NCI-H2171 treated with DMSO at 0.1 percent for 48 hours (cell line): ENCODE data around the gene CLCA1.

Experiments
- DNase-seq: peaks from one replicate; lab custom pipeline; 2025; lab: John Stamatoyannopoulos, UW

The CLCA1 gene, protein sequence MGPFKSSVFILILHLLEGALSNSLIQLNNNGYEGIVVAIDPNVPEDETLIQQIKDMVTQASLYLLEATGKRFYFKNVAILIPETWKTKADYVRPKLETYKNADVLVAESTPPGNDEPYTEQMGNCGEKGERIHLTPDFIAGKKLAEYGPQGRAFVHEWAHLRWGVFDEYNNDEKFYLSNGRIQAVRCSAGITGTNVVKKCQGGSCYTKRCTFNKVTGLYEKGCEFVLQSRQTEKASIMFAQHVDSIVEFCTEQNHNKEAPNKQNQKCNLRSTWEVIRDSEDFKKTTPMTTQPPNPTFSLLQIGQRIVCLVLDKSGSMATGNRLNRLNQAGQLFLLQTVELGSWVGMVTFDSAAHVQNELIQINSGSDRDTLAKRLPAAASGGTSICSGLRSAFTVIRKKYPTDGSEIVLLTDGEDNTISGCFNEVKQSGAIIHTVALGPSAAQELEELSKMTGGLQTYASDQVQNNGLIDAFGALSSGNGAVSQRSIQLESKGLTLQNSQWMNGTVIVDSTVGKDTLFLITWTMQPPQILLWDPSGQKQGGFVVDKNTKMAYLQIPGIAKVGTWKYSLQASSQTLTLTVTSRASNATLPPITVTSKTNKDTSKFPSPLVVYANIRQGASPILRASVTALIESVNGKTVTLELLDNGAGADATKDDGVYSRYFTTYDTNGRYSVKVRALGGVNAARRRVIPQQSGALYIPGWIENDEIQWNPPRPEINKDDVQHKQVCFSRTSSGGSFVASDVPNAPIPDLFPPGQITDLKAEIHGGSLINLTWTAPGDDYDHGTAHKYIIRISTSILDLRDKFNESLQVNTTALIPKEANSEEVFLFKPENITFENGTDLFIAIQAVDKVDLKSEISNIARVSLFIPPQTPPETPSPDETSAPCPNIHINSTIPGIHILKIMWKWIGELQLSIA

GRCh38 chr1:86468501-86468977 is at the start of gene CLCA1:
TSS of gene CLCA1 (plus strand) at chr1:86468927. CDS start at chr1:86468972, 45 bp downstream.
- peak; percentile 78 for DNase-seq

- peak; percentile 48 for DNase-seq
Measured at GRCh38 chr1:86419277-86419903, 49.3 kb upstream of the CLCA1 start.

DNA sequence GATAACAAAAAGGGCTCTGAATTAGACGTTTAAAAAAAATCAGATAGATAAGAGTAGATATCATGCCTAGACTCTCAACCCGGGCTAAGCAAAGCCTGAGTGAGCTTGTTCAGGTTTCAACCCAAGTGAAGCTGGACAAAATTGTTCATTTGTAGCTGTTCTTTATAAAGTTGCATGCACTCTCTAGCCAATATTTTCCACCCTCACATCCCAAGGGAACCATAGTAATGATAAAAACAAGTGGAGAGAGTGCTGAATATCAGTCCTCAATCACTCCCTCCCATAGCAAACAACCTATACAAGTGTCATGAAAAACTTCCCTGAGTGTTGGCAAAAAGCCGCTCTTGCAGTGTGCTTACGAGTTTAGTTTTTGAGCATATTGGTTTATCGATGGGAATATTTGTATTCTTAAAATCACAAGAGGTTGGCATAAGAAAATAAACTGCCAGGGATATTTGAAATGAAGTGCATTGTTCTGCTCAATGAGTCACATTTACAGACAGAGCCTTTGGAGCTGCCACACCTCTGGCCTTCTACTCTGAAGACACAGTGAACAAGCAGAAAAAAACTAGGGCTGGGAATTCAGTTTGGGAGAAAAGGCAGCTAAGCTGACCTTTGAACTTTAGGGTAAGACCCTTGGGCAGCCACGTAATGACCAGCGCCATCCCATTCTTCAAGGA is 47.0 kb upstream of the CLCA1 start:
- DNase-seq = no peak

DNA sequence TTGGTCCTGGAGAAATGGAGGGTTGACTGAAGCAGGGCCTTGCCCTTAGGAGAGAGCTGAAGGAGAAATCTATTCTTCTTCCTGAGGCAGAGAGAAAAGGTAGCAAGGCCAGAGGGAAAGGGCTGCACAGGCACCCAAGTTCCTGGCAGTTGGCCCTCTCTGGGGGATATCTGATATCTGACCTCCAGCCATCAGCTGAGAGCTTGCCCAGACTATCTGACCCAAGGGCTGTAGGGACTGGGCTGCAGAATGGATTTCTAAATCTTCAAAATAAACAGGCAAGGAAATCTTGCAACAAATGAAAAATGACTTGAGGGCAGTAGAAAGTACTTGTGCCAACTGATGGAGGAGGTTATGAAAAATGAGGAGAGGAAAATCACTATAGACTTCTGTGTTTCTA is 45.3 kb upstream of the CLCA1 start:
- DNase-seq = no peak

GRCh38 chr1:86423873-86424272 is 44.9 kb upstream of the CLCA1 start, which contains the start of gene CLCA2:
TSS of gene CLCA2 (plus strand) at chr1:86424171. CDS start at chr1:86424248, 77 bp downstream.
- DNase-seq = no peak

DNA sequence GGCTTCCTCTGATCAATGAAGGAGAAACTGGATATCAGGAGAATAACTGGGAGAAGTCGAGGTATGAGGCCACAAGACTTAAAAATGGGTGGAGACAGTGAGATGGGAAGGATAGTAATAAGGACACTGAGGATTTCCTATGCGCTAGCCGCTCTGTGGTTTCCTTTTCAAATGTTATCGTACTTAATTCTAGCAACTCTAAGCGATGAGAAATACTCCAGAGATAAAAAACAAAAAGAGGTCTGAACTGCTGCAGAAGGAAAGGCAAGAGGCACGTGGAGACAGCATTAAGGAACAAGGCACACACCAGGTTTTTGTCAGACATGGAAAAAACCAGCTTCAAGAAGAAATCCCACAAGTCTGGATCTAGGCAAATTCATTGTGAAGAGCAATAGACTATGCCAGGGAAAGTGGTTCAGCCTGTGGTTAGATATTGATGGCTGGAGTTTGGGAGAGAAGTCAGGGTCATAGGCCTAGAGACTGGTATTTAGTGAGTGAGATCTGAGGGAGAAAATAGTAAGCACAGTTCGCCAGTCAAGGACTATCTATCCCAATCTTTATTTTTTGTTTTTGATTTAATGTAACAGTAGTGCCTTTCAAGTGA is 39.5 kb upstream of the CLCA1 start:
- no peak for DNase-seq

GRCh38 chr1:86429835-86430234 is 38.9 kb upstream of the CLCA1 start:
- DNase-seq = no peak

DNA sequence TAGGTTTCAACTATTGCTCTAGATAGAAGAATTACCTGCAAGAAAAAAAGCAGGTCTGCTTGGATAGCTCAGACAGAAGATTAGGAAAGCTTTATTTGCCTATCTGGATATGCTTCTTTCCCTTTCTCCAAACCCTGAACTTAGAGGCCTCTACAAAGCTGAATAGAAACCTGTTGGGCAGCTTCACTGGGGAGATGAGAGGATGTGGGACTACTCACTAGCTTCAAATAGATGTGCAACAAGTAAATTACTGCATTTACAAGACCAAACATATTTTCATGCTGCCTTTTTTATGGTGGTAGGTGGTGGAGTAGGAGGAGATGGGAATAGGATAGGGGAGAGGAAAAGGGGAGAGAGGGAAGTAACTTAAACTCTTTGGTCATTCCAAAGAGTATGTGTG is 38.4 kb upstream of the CLCA1 start:
- no peak for DNase-seq

DNA sequence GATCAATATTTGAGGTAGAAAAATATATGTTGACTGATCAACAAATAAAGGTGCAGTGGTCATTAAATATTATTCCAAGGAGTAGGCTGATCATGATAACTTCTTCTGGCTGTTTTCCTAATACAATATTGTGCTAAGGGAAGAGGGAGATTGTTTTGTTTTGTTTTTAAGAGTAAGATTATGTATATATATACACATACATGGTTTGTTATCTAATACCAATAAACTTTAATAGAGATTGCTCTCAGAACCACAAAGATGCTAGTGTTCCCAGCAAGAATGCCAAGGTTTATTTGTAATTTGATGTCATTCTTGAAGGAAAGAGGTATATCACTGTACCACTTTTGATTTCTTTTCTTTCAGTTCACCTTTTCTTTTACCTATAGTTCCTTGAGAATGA is 34.7 kb upstream of the CLCA1 start:
- no peak for DNase-seq

DNA sequence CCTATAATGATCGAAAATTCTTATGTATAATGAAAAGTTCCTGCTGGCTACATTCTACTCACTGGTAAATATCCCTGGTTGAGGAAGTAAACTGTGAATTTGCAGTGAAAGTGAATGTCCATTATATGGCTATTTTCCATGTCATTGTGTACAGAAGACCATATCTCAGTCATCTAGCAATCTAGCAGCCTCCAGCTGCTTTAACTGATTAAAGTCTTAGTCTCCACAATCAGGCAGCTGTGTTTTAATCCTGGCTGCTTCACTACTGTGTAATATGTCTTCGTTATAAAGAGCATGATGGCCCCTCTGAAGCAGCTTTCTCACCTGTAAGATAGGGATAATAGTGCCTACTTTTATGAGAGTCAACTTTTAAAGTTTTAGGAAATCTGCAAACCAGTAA is 33.4 kb upstream of the CLCA1 start:
- no peak for DNase-seq

DNA sequence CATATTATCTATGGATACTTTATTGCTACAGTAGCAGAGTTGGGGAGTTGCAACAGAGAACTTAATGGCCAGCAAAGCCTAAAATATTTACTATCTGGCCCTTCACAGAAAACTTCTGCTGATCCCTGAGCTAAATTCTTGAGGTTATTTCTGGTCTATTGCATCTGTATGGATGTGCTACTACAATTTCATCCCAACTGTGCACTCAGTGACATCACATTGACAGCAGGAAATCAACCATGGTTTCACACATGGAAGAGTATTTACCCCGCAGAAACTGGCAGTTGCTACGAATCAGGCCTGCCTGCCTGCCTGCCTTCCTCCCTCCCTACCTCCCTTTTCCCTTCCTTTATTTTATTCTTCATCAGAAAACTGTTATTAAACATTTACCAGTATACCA is 32.7 kb upstream of the CLCA1 start:
- peak; percentile 77 for DNase-seq

DNA sequence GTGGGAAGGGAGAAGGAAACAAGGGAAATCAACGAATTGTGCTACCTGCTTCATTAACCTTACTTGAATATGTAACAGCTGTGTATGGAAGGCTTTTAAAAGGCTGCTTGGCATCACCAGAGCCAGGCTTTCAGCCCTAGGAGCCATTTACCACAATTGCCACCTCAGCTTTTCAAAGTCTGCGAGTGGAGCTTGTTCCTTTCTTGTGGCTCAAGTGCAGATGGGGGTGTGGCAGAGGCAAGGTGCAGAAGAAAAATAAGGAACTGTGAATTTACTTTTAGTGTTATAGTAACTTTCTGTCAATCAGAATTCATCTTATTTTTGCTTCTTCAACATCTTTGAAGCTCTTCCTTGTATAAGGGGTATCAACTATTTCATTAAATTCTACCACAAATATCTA is 27.1 kb upstream of the CLCA1 start:
- DNase-seq = no peak

DNA sequence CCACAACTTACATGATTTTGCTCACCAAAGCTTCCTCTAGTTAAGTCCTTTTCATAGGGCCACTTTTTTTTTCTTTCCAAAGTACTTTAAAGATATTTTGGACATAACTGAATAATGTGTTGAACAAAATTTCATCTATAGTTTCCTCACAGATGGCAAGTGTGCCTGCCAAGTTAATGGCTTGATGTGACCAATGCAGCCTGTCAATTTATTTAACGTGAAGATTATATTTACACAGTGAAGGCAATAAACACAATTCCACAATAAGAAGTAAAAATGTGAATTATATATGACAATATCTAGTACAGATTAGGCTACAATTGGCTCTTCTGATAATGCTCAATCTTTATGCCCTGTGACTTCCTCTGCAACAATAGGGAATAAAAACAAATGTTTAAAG is 26.7 kb upstream of the CLCA1 start:
- DNase-seq = no peak

- no peak for DNase-seq
Measured at GRCh38 chr1:86445919-86446318, 22.8 kb upstream of the CLCA1 start.

GRCh38 chr1:86447198-86447790 is 21.4 kb upstream of the CLCA1 start:
- DNase-seq = no peak

- no peak for DNase-seq
Measured at GRCh38 chr1:86448670-86449069, 20.1 kb upstream of the CLCA1 start.

DNA sequence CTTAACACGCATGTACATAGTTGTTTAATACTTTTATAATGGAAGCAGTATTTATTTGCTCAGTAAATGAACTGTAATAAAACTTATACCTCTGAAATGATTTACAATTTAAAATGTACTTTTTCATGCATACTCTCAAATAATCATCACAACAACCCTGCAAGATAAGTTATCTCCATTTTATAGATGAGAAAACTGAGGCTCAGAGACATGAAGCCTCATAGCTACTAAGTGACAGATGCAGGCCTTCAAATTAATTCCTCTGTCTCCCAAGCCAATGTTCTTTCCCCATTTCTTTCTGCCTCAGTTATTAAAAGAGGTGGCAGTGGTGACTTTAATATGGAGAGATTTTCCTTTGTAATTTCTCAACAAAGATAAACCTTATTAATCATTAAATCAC is 19.6 kb upstream of the CLCA1 start:
- DNase-seq = no peak

- DNase-seq = no peak
Measured at GRCh38 chr1:86450847-86451246, 17.9 kb upstream of the CLCA1 start.

DNA sequence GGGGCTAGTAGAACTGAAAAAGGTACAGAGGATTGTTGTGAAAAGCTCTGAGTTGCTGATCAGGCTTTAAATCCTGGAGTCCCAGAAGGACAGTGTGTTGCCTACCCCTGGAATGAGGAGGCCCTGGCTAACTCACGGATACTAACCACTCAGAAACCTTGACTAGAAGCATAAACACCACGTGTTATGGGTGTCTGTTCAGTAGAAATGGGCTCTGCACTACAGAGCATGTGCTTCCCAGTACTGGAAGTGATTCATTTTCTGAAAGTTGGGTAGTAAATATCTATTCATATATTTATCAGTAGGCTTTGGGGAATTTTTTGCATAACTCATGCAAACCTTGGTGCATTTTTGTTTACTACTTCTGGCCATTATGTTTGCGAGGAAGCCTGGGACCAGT is 15.1 kb upstream of the CLCA1 start:
- no peak for DNase-seq

- DNase-seq = no peak
Measured at GRCh38 chr1:86455073-86455472, 13.7 kb upstream of the CLCA1 start.

GRCh38 chr1:86460998-86461397 is 7.7 kb upstream of the CLCA1 start:
- no peak for DNase-seq
